PFSK-1 (cell line): Measurements from ENCODE around the gene PSEN1.

ENCODE experiments used
- POLR2AphosphoS5 ChIP-seq: IDR thresholded peaks from 2 replicates; pipeline ENCODE4 v1.6.1; 2012; ENCODE audit warnings: low read depth, mild to moderate bottlenecking, control low read depth, low read length, moderate library complexity
- SIN3A ChIP-seq: IDR thresholded peaks from 2 replicates; pipeline ENCODE4 v1.6.1; 2012; ENCODE audit warnings: mild to moderate bottlenecking, low read length, moderate library complexity, borderline replicate concordance; ENCODE audit not compliant: insufficient read depth
- TAF1 ChIP-seq: IDR thresholded peaks from 2 replicates; pipeline ENCODE4 v1.6.1; 2012; ENCODE audit warnings: low read length, control low read depth, borderline replicate concordance; ENCODE audit not compliant: insufficient read depth

DNA sequence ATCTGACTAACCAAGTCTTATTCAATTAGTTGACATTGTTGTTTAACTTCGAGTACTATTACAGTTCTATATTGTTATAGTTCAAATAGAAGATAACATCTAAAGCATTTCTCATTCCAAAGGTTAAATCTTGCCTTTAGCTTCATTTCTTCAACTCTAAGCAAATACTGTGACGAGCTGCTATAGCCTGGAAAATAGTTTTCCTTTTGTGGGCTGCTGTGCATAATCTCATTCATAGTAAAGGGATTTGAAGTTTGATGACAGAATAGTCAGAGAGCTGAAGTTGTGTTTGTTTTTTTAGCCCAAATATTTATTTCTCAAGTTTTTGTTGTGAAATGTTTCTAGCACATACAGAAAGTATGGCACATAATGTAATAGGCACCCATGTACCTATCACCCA lies 13.4 kb downstream of the PSEN1 start:
- TF ChIP-seq SIN3A = no peak
- TF ChIP-seq TAF1 = no peak
- TF ChIP-seq POLR2AphosphoS5 = no peak
